NB4 (cell line): Measurements from ENCODE around the gene SHISA6.

Experiments used
- DNase-seq: peaks from one replicate; pipeline ENCODE4 v3.0.0; 2010; ENCODE audit warnings: low read depth
- H3K4me3 ChIP-seq: one replicate; pipeline ENCODE4 v1.5.1; 2011; ENCODE audit warnings: mild to moderate bottlenecking, low read depth, low read length, moderate library complexity
- CTCF ChIP-seq: IDR thresholded peaks from one replicate; pipeline ENCODE4 v1.5.1; 2012; ENCODE audit warnings: low read depth, low read length
- MAX ChIP-seq: IDR thresholded peaks from 2 replicates; pipeline ENCODE4 v1.6.1; 2011; ENCODE audit warnings: low read depth, low read length
- MYC ChIP-seq: IDR thresholded peaks from 2 replicates; pipeline ENCODE4 v1.6.1; 2011; ENCODE audit warnings: low read depth, low read length
- POLR2A ChIP-seq: IDR thresholded peaks from 2 replicates; pipeline ENCODE4 v1.6.1; 2011; ENCODE audit warnings: mild to moderate bottlenecking; ENCODE audit not compliant: insufficient read length; ENCODE audit errors: extremely low read depth

The SHISA6 gene

DNA sequence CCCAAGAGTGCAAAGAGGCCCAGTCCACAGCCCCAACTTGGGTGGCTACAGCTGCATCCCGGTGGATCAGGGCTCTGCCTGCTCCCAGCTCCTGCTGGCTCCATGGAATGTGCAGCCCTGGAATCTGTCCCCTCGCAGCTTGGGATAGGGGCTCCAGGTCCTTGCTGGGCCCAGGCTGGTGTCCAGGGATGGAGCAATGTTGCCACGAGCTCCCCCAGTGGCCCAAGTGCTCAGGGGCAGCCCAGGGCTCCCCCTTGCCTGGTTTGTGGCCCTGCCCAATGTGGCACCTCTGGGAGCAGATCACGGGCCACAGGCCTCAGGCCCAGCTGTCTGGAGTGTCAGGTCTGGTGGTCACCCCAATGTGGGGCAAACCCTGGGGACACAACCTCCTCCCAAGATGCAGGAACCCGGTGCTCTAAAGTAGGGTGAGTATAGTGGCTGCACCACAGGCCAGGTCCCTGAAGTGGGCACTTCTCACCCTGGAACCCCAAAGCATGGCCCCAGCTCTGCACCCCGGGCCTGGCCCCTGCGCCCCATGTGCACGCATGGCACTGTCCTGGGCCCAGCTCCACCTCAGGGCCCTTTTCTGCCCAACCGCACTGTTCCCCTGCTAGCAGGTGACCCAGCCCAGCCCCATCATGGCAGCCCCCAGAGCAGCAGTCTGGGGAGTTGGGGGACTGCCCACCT is 342.4 kb downstream of the SHISA6 start:
- DNase-seq: no peak
- TF ChIP-seq MYC (no peak), POLR2A (no peak), MAX (no peak), CTCF (no peak)
- no peak overlapping the region for H3K4me3 ChIP-seq

DNA sequence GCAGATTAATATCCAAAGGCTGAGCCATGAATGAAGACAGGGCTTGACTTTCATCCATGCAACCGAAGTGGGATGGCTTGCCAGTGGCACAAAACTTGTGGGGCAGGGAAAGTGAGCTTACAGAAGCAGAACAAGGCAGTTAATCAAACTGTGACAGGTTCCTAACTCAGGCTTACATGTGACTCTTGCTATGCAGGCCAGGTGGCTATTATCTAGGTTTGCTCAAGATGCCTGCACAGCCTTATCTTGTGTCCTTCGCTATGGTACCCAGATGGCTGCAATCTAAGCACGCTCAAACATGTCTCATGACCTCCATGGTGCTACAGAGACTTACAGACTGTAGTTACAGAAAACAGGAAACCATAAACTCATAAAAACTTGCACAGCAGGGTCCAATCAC is 348.7 kb downstream of the SHISA6 start:
- TF ChIP-seq POLR2A (no peak), CTCF (no peak), MYC (no peak), MAX (no peak)
- no peak overlapping the region for H3K4me3 ChIP-seq
- no peak for DNase-seq

DNA sequence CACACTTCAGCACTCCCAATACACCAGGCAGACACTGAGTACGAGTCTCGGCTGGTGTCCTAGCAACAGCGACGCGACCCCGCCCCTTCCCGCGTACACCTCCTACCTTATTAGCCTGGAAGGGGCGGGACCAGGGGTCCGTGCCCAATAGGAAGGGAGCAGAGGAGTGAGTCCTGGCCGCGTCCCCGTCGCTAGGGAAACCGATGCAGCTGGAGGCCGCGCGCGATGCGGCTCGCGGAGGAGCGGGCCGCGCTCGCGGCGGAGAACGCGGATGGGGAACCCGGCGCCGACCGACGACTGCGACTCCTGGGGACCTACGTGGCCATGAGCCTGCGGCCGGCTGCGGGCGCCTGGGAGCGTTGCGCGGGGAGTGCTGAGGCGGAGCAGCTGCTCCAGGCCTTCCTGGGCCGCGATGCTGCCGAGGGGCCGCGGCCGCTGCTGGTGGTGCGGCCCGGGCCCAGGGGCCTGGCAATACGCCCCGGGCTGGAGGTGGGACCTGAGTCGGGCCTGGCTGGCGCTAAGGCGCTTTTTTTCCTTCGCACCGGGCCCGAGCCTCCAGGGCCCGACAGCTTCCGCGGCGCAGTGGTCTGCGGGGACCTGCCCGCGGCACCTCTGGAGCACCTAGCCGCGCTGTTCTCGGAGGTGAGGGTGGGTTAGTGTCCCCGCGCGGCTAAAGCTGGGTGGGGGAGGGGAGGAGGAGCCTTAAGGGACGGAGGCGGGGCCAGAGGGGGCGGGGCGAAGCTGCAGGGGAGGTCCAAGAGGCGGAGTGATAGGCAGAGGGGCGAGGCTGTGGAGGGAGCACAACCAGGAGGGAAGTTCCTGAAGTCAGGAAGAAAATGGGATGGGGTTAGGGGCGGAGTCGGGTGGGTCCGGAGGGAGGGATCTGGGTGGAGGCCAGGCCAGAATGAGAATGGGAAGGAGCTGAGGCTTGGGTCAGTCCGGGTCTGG is 357.5 kb downstream of the SHISA6 start, which contains the start of gene DNAH9:
DNAH9 (plus strand) TSS at position 197 of the 948 bp plus-strand sequence; CDS start at position 226, 29 bp downstream.
- no peak for TF ChIP-seq MAX
- no peak for TF ChIP-seq MYC
- TF ChIP-seq POLR2A: no peak
- no peak for TF ChIP-seq CTCF
- DNase-seq: no peak
- H3K4me3 ChIP-seq: no peak within 1 kb of the TSS

DNA sequence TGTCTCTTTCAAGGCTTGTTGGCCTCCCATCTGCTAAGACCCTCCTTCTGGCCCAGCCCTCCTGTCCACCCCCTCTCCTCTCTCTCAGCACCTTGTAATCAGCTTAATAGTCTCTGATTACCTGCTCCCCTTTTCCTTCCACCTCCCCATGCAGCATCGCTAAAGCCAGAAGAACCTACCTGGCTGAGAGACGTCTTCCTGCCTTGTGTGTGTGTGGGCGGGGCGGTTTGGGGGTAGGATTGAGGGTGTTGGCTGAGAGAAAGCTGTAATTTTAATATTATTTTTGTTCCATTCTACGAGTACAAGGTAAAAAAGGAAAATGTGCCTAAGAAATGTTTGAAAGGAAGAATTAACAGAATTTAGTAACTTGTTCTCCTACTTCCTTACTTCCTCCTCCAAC is 360.6 kb downstream of the SHISA6 start:
- DNase-seq: no peak
- no peak overlapping the region for H3K4me3 ChIP-seq
- TF ChIP-seq MYC: no peak
- no peak for TF ChIP-seq CTCF
- TF ChIP-seq MAX: no peak
- no peak for TF ChIP-seq POLR2A

DNA sequence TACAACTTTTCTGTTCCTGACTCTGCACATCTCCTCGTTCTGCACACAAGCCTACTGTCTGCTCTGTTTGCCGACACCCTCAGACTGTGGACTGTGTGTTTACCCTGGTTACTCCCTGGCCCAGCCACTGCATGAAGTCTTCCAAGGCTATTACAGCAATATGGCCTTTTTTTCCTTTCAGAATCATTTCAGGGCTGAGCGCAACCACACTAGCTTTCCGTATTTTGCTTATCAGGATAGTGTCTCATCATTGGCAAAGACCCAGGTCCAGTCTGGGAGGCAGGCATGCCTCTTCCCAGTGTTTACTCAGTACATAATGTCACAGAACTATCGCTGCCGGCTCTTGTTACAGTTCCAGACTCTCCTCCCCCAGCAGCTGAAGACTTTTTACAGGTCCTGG is 367.4 kb downstream of the SHISA6 start:
- H3K4me3 ChIP-seq: no peak overlapping the region
- TF ChIP-seq CTCF (no peak), POLR2A (no peak), MAX (no peak), MYC (no peak)
- DNase-seq: no peak
